ENCODE results near the gene ANKRD40.
"Not testable (repeated sequence)": the region's sequence is repeated elsewhere in the genome, so short reads cannot be mapped to it uniquely, and the experiment has no call there.

Gene ANKRD40

GRCh38 chr17:50682938-50683337, 24.8 kb downstream of the ANKRD40 start:
- Histone ChIP-seq H3K4me1 (ENCODE audit: control insufficient read depth in 1 of 2, insufficient read depth in 1 of 2, low read depth in 1 of 2, low read length in 1 of 2) (no peaks in the 10 kb centered on the region), H3K36me3 (no peaks in the 10 kb centered on the region), H3K27me3 (peaks cover 22% of the 10 kb centered on the region), H3K4me3 (ENCODE audit: low read depth in 1 of 2, low read length in 1 of 2) (no peak overlapping the region), H3K27ac (no peak overlapping the region), H3K9me3 (no peaks in the 10 kb centered on the region)
- TF ChIP-seq CTCF (IDR thresholded peaks at IDR 0.05): no peak

- Histone ChIP-seq H3K27me3 (peaks cover 22% of the 10 kb centered on the region), H3K27ac (no peak overlapping the region), H3K9me3 (no peaks in the 10 kb centered on the region), H3K36me3 (no peaks in the 10 kb centered on the region), H3K4me3 (ENCODE audit: low read depth in 1 of 2, low read length in 1 of 2) (no peak overlapping the region), H3K4me1 (ENCODE audit: control insufficient read depth in 1 of 2, insufficient read depth in 1 of 2, low read depth in 1 of 2, low read length in 1 of 2) (no peaks in the 10 kb centered on the region)
- TF ChIP-seq CTCF (IDR thresholded peaks at IDR 0.05): no peak
Observed at GRCh38 chr17:50682441-50682840, 25.3 kb downstream of the ANKRD40 start.

- H3K9me3 ChIP-seq: no peaks in the 10 kb centered on the region
- no peaks in the 10 kb centered on the region for H3K36me3 ChIP-seq
- H3K27ac ChIP-seq: no peak overlapping the region
- H3K27me3 ChIP-seq: peaks cover 22% of the 10 kb centered on the region
- H3K4me1 ChIP-seq (ENCODE audit: control insufficient read depth in 1 of 2, insufficient read depth in 1 of 2, low read depth in 1 of 2, low read length in 1 of 2): no peaks in the 10 kb centered on the region
- TF ChIP-seq CTCF (IDR thresholded peaks at IDR 0.05): no peak
- H3K4me3 ChIP-seq (ENCODE audit: low read depth in 1 of 2, low read length in 1 of 2): no peak overlapping the region
Observed at GRCh38 chr17:50681263-50682200, 26.2 kb downstream of the ANKRD40 start.

GRCh38 chr17:50680543-50681262, 27.0 kb downstream of the ANKRD40 start:
- H3K27me3 ChIP-seq: peaks cover 22% of the 10 kb centered on the region
- H3K27ac ChIP-seq; H3K4me3 ChIP-seq (ENCODE audit: low read depth in 1 of 2, low read length in 1 of 2); H3K36me3 ChIP-seq; H3K9me3 ChIP-seq; H3K4me1 ChIP-seq (ENCODE audit: control insufficient read depth in 1 of 2, insufficient read depth in 1 of 2, low read depth in 1 of 2, low read length in 1 of 2): not testable (repeated sequence)

- Histone ChIP-seq H3K4me1 (ENCODE audit: control insufficient read depth in 1 of 2, insufficient read depth in 1 of 2, low read depth in 1 of 2, low read length in 1 of 2) (no peaks in the 10 kb centered on the region), H3K36me3 (no peaks in the 10 kb centered on the region), H3K27ac (no peak overlapping the region), H3K27me3 (peaks cover 22% of the 10 kb centered on the region), H3K4me3 (ENCODE audit: low read depth in 1 of 2, low read length in 1 of 2) (no peak overlapping the region), H3K9me3 (no peaks in the 10 kb centered on the region)
- no peak for TF ChIP-seq CTCF (IDR thresholded peaks at IDR 0.05)
Observed at GRCh38 chr17:50680126-50680525, 27.6 kb downstream of the ANKRD40 start.
